ENCODE results near the gene IFI44L. TPM values are rescaled to one million over a fixed set of nuclear protein-coding genes. Genes with fewer than 3 reads are reported as not detected.

The IFI44L gene
- total RNA-seq, 4 donors from 2014 or later: 0.57 to 4.6 (median 2.2) TPM

DNA sequence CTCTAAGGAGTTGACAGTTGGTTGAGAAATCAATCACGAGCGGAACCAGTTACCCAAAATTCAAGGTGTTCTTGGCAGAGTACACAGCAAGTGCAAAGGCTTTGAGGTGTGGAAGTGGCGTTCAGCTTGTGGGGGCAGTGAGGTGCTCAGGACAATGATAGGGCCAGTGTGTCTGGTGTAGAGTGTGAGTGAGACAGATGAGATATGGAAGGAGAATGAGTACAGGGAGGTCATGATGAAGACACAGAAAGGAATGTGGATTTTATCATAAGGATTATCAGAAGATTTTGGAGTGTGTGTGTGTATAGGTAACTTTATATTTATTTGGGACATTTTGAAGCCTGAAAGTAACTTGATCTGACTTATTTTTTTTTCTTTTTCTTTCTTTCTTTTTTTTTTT lies 70.3 kb downstream of the IFI44L start:
- Histone ChIP-seq H3K36me3 (no peaks in the 10 kb centered on the region), H3K27me3 (no peaks in the 10 kb centered on the region), H3K4me3 (no peak overlapping the region), H3K9me3 (no peaks in the 10 kb centered on the region), H3K4me1 (no peaks in the 10 kb centered on the region), H3K27ac (no peak overlapping the region)
- TF ChIP-seq POLR2AphosphoS5 (IDR thresholded peaks at IDR 0.05) (no peak), EP300 (IDR thresholded peaks at IDR 0.05) (no peak), POLR2A (IDR thresholded peaks at IDR 0.05) (no peak)
- TF ChIP-seq, protein P1, sequence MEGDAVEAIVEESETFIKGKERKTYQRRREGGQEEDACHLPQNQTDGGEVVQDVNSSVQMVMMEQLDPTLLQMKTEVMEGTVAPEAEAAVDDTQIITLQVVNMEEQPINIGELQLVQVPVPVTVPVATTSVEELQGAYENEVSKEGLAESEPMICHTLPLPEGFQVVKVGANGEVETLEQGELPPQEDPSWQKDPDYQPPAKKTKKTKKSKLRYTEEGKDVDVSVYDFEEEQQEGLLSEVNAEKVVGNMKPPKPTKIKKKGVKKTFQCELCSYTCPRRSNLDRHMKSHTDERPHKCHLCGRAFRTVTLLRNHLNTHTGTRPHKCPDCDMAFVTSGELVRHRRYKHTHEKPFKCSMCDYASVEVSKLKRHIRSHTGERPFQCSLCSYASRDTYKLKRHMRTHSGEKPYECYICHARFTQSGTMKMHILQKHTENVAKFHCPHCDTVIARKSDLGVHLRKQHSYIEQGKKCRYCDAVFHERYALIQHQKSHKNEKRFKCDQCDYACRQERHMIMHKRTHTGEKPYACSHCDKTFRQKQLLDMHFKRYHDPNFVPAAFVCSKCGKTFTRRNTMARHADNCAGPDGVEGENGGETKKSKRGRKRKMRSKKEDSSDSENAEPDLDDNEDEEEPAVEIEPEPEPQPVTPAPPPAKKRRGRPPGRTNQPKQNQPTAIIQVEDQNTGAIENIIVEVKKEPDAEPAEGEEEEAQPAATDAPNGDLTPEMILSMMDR (IDR thresholded peaks at IDR 0.05): no peak
- 86% methylated on average over 3 of the region's 3 CpGs for WGBS
- DNase-seq (ENCODE audit: low spot score in 2 of 2): no peak

DNA sequence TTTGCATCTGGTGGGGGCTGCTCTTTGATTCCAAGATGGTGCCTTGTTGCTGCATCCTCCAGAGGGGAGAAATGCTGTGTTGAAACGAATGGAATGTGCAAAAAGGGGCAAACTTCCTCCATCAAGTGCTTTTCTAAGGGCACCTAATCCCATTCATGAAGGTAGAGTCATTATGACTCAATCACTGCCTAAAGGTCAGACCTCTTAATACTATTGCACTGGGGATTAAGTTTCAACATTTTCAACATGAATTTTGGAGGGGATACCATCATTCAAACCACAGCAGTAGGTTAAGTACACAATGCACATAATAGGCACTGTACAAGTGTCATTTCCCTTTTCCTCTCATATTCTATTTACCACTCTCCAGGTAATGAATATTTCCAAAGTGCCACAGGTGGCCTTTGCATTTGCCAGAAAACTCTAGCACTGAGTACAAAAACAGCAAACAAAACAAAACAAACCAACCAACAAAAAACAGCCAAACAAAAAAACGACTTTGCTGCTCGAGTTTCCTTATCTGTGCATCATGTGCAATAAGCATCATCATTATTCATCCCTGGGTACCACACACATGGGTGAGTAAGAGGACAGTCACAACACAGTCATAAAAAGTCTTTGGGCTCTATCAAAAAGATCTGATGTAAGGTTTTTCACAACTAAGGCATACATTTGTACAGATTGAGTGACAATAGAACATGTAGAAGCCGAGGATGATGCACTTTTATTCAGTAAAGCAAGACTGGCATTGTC lies 71.9 kb downstream of the IFI44L start:
- Histone ChIP-seq H3K9me3 (no peaks in the 10 kb centered on the region), H3K27ac (no peak overlapping the region), H3K4me1 (no peaks in the 10 kb centered on the region), H3K36me3 (no peaks in the 10 kb centered on the region), H3K27me3 (no peaks in the 10 kb centered on the region), H3K4me3 (no peak overlapping the region)
- TF ChIP-seq, protein P1 (IDR thresholded peaks at IDR 0.05): no peak
- TF ChIP-seq EP300 (IDR thresholded peaks at IDR 0.05) (no peak), POLR2A (IDR thresholded peaks at IDR 0.05) (no peak), POLR2AphosphoS5 (IDR thresholded peaks at IDR 0.05) (no peak)
- 59% methylated on average over 4 of the region's 4 CpGs for WGBS
- no peak for DNase-seq (ENCODE audit: low spot score in 2 of 2)

Other genes with a start within 250 kb of the IFI44L start
- 1 to 10 TPM; 2.2 to 5.9 (median 3.2) TPM for gene PTGFR, start 129.5 kb upstream of the IFI44L start, total RNA-seq
- 1 to 10 TPM; 1.8 to 7.1 (median 2.7) TPM for gene IFI44, start 29.4 kb downstream of the IFI44L start, total RNA-seq

Measured in suprapubic skin (tissue), 4 donors.